HCT116 (cell line): ENCODE results near the gene IP6K3. TPM values are rescaled to one million over a fixed set of nuclear protein-coding genes. Genes with fewer than 3 reads are reported as not detected.

ENCODE experiments used
- ATAC-seq: fragments of 200-7000 bp; cut with Tn5 transposase; 2 replicates; pipeline ENCODE4 v1.9.1; 2020; ENCODE audit warnings: mild to moderate bottlenecking, moderate library complexity
- BruUV-seq: library from RNA; stranded (reverse); fragments of 400-500 nt; replicated peaks from 2 replicates; lab custom pipeline; 2021; lab: Mats Ljungman, UMichigan
- CTCF ChIA-PET: fragments of 300-600 bp; sonication (Branson Sonifier 250); formaldehyde crosslinking; loops from one replicate; lab custom pipeline; 2021; ENCODE audit warnings: antibody characterized with exemption; lab: Charles Lee
- POLR2A ChIA-PET: fragments of 300-600, 350-600 bp; sonication (Branson Sonifier 250); formaldehyde crosslinking; loops from one replicate; lab custom pipeline; 2021; ENCODE audit warnings: antibody characterized with exemption; lab: Charles Lee
- RAD21 ChIA-PET, 2 experiments: fragments of 300-600 bp; sonication (Branson Sonifier 250); formaldehyde crosslinking; loops; one replicate each; lab custom pipeline; 2023; ENCODE audit warnings: low total read pairs in 2 of 2; ENCODE audit not compliant: uncharacterized antibody in 2 of 2, unreplicated experiment in 2 of 2, low non-redundant PET in 1 of 2; lab: Charles Lee
- DNase-seq: peaks from one replicate; pipeline ENCODE4 v3.0.0-alpha.2; 2010; ENCODE audit warnings: low read depth, low spot score
- H2AFZ ChIP-seq: fragments of 200-600 bp; shearing (Covaris generic), sonication (generic); 2 replicates; pipeline ENCODE4 v1.6.1; 2017; ENCODE audit warnings: low read depth, mixed run types, mixed read lengths, antibody characterized with exemption, low read length; ENCODE audit not compliant: poor library complexity, severe bottlenecking
- H3K27ac ChIP-seq: 2 replicates; pipeline ENCODE4 v1.5.1; 2012; ENCODE audit warnings: low read depth, low read length
- H3K27me3 ChIP-seq: fragments of 200-600 bp; sonication (generic); 2 replicates; pipeline ENCODE4 v1.6.1; 2016; ENCODE audit warnings: mixed run types, low read length, mixed read lengths; ENCODE audit not compliant: insufficient read depth
- H3K36me3 ChIP-seq, 2 experiments: fragments of 200-500 bp in 1 of 2; fragments of 200-600 bp in 1 of 2; sonication (Bioruptor generic) in 1 of 2; sonication (generic) in 1 of 2; 2 replicates each; pipeline versions ENCODE4 v1.5.1 to v1.6.1; 2014 to 2016; ENCODE audit warnings: low read length in 2 of 2, inconsistent platforms in 1 of 2, mixed read lengths in 1 of 2, mixed run types in 1 of 2; ENCODE audit not compliant: insufficient read depth in 2 of 2, control insufficient read depth in 1 of 2
- H3K4me1 ChIP-seq, 2 experiments: fragments of 200-600 bp in 1 of 2; sonication (generic) in 1 of 2; 2 replicates each; pipeline versions ENCODE4 v1.5.1 to v1.6.1; 2012 to 2017; ENCODE audit warnings: low read length in 2 of 2, inconsistent platforms in 1 of 2, mild to moderate bottlenecking in 1 of 2, mixed read lengths in 1 of 2, mixed run types in 1 of 2, moderate library complexity in 1 of 2; ENCODE audit not compliant: insufficient read depth in 2 of 2, control insufficient read depth in 1 of 2
- H3K4me2 ChIP-seq: fragments of 200-600 bp; sonication (generic); 2 replicates; pipeline ENCODE4 v1.6.1; 2017; ENCODE audit warnings: mixed run types, low read length, mixed read lengths
- H3K4me3 ChIP-seq, 2 experiments: fragments of 200-600 bp in 1 of 2; sonication (generic) in 1 of 2; replicated peaks in 1 of 2; 2 replicates each; pipeline ENCODE4 v1.5.1; 2011 to 2016; ENCODE audit warnings: low read length in 2 of 2, control low read depth in 1 of 2, low read depth in 1 of 2, mild to moderate bottlenecking in 1 of 2, mixed read lengths in 1 of 2, mixed run types in 1 of 2
- H3K79me2 ChIP-seq: fragments of 200-600 bp; sonication (generic); 2 replicates; pipeline ENCODE4 v1.6.1; 2017; ENCODE audit warnings: mild to moderate bottlenecking, mixed run types, low read length, moderate library complexity, mixed read lengths; ENCODE audit not compliant: insufficient read depth
- H3K9ac ChIP-seq: fragments of 200-600 bp; sonication (generic); 2 replicates; pipeline ENCODE4 v1.6.1; 2016; ENCODE audit warnings: low read length, mixed read lengths
- H3K9me2 ChIP-seq: fragments of 200-600 bp; sonication (generic), shearing (Covaris generic); 2 replicates; pipeline ENCODE4 v1.6.1; 2017; ENCODE audit warnings: mixed run types, mild to moderate bottlenecking, moderate library complexity; ENCODE audit not compliant: insufficient read depth
- H3K9me3 ChIP-seq, 2 experiments: fragments of 200-500 bp in 1 of 2; fragments of 200-600 bp in 1 of 2; sonication (Bioruptor generic) in 1 of 2; sonication (generic) in 1 of 2; 2 replicates each; pipeline ENCODE4 v1.6.1; 2014 to 2017; ENCODE audit warnings: low read length in 2 of 2, mixed read lengths in 2 of 2, inconsistent platforms in 1 of 2, low read depth in 1 of 2, mild to moderate bottlenecking in 1 of 2, mixed run types in 1 of 2, moderate library complexity in 1 of 2; ENCODE audit not compliant: control insufficient read depth in 1 of 2, insufficient read depth in 1 of 2
- H4K20me1 ChIP-seq: fragments of 200-600 bp; sonication (generic), shearing (Covaris generic); 2 replicates; pipeline ENCODE4 v1.6.1; 2017; ENCODE audit warnings: mixed run types, mild to moderate bottlenecking, moderate library complexity; ENCODE audit not compliant: insufficient read depth
- CBX3 ChIP-seq: IDR thresholded peaks from 2 replicates; pipeline ENCODE4 v1.6.1; 2012; ENCODE audit warnings: low read depth
- EGR1 ChIP-seq: IDR thresholded peaks from 2 replicates; pipeline ENCODE4 v1.6.1; 2012; ENCODE audit warnings: low read depth
- ELF1 ChIP-seq: IDR thresholded peaks from 2 replicates; pipeline ENCODE4 v1.6.1; 2012; ENCODE audit warnings: low read depth, borderline replicate concordance
- EZH2 ChIP-seq: fragments of 200-600 bp; sonication (generic); IDR thresholded peaks from 2 replicates; pipeline ENCODE4 v1.6.1; 2017; ENCODE audit warnings: antibody characterized with exemption, mixed run types
- EZH2phosphoT487 ChIP-seq: fragments of 200-600 bp; IDR thresholded peaks from 2 replicates; pipeline ENCODE4 v1.6.1; 2018; ENCODE audit warnings: antibody characterized with exemption, borderline replicate concordance
- FOSL1 ChIP-seq: IDR thresholded peaks from 2 replicates; pipeline ENCODE4 v1.6.1; 2012; ENCODE audit warnings: low read depth
- JUND ChIP-seq: IDR thresholded peaks from 2 replicates; pipeline ENCODE4 v1.6.1; 2012
- POLR2AphosphoS5 ChIP-seq: IDR thresholded peaks from 2 replicates; pipeline ENCODE4 v1.6.1; 2011; ENCODE audit warnings: mild to moderate bottlenecking, low read depth, low read length, moderate library complexity
- RAD21 ChIP-seq: IDR thresholded peaks from 2 replicates; pipeline ENCODE4 v1.6.1; 2012; ENCODE audit warnings: low read depth, mild to moderate bottlenecking
- SIN3A ChIP-seq: IDR thresholded peaks from 2 replicates; pipeline ENCODE4 v1.6.1; 2012; ENCODE audit warnings: low read depth
- SP1 ChIP-seq: IDR thresholded peaks from 2 replicates; pipeline ENCODE4 v1.6.1; 2012; ENCODE audit warnings: low read depth
- SRF ChIP-seq: IDR thresholded peaks from 2 replicates; pipeline ENCODE4 v1.6.1; 2012; ENCODE audit warnings: low read depth
- YY1 ChIP-seq: IDR thresholded peaks from 2 replicates; pipeline ENCODE4 v1.6.1; 2011; ENCODE audit warnings: low read length, low read depth, moderate library complexity, mild to moderate bottlenecking; ENCODE audit not compliant: insufficient replicate concordance; ENCODE audit errors: extremely low read depth
- intact Hi-C: fragments of 100-400 bp; cut with micrococcal nuclease; formaldehyde crosslinking; loops from 2 replicates; pipeline ENCODE4 v1.10.0; 2022
- total RNA-seq: library from RNA; stranded (reverse); gene quantifications from one replicate; pipeline ENCODE4 v1.2.1, GENCODE V29; 2021; ENCODE audit not compliant: unreplicated experiment
- TF ChIP-seq, protein P1 (sequence below), 3 experiments: fragments of 200-600 bp in 1 of 3; sonication (generic) in 1 of 3; IDR thresholded peaks in 2 of 3; conservative IDR thresholded peaks in 1 of 3; 2 replicates each; pipeline ENCODE4 v1.5.1; 2012 to 2017; ENCODE audit warnings: low read depth in 2 of 3, low read length in 2 of 3, antibody characterized with exemption in 1 of 3, borderline replicate concordance in 1 of 3, control low read depth in 1 of 3, mild to moderate bottlenecking in 1 of 3, mixed read lengths in 1 of 3, mixed run types in 1 of 3, moderate library complexity in 1 of 3; ENCODE audit not compliant: insufficient read depth in 1 of 3
- TF ChIP-seq, protein P2 (sequence below): IDR thresholded peaks from 2 replicates; pipeline ENCODE4 v1.6.1; 2012; ENCODE audit warnings: low read depth

The IP6K3 gene
- total RNA-seq, 1 experiment from 2014 or later, result not detected

DNA sequence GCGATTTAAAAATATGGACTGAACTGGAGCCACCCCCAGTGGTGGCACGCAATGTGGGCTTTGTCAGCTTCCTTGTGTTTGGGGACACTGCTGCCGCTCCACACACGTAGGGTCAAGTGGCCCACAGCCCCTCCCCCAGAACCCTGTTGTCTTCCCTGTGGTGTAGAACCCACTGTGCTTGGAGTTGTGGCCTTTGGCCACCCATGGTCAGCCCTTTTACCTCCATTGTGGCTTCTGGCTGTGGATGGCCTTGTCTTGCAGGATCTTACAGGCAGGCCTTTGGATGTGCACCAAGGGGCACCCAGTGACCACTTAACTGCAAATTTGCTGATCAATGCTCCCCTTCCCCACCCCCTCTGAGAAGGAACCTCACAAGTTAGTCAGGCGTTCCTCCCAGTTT, 44.2 kb upstream of the IP6K3 start:
- Histone ChIP-seq H3K9me2 (peaks cover 5% of the 10 kb centered on the region; the same call in 1 of the 2 replicates), H3K27ac (no peak overlapping the region), H3K79me2 (peaks cover 23% of the 10 kb centered on the region), H3K4me2 (no peak overlapping the region), H3K27me3 (peaks cover 8% of the 10 kb centered on the region; the same call in 1 of the 2 replicates), H4K20me1 (no peaks in the 10 kb centered on the region), H3K9me3 (no peaks in the 10 kb centered on the region), H3K36me3 (no peaks in the 10 kb centered on the region), H2AFZ (no peak overlapping the region), H3K9ac (no peak overlapping the region), H3K4me3 (no peak overlapping the region), H3K4me1 (peaks cover 7 to 22% of the 10 kb centered on the region in 2 experiments; a peak in 3 of 4 replicates)
- BruUV-seq, result no TSS peak
- no peak for TF ChIP-seq RAD21
- no peak for TF ChIP-seq SIN3A
- TF ChIP-seq EGR1, result no peak
- ChIA-PET POLR2A (no interaction called here), CTCF (no interaction called here), RAD21 (no interaction called here)
- intact Hi-C loops, result no loop called here
- DNase-seq (no peak), ATAC-seq (no peak)

DNA sequence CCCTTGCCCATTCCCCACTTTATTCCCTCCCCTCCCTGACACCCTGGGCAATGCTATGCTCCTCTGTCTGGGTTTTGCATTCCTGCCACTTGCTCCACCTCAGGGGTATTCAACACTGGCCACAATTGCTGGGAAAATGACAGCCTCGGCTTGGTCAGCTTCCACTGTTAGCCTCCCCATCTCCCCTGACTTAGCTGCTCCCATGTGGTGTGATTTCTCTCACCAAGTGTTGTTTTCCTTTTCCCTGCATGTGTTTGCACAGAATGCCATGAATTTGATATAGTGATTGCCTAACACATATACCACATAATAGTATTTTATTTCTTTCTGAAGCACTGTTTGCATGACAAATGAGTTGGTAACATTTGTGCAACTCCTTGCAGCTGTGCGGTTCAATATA, 43.7 kb upstream of the IP6K3 start:
- Histone ChIP-seq H3K4me3 (no peak overlapping the region), H2AFZ (no peak overlapping the region), H3K9me3 (no peaks in the 10 kb centered on the region), H3K36me3 (no peaks in the 10 kb centered on the region), H3K4me1 (peaks cover 7 to 22% of the 10 kb centered on the region in 2 experiments; a peak in 3 of 4 replicates), H3K79me2 (peaks cover 27% of the 10 kb centered on the region), H3K9me2 (peaks cover 5% of the 10 kb centered on the region; the same call in 1 of the 2 replicates), H3K9ac (no peak overlapping the region), H3K27me3 (peaks cover 8% of the 10 kb centered on the region; the same call in 1 of the 2 replicates), H3K27ac (no peak overlapping the region), H4K20me1 (no peaks in the 10 kb centered on the region), H3K4me2 (no peak overlapping the region)
- POLR2A ChIA-PET, result no interaction called here
- RAD21 ChIA-PET, result no interaction called here
- no peak for DNase-seq
- BruUV-seq, result no TSS peak
- intact Hi-C loops, result no loop called here
- TF ChIP-seq EZH2 (no peak), EZH2phosphoT487 (no peak), YY1 (no peak), POLR2AphosphoS5 (no peak), JUND (no peak), ELF1 (no peak), CBX3 (no peak), SP1 (no peak), FOSL1 (no peak), SRF (no peak)
- TF ChIP-seq, protein P1, sequence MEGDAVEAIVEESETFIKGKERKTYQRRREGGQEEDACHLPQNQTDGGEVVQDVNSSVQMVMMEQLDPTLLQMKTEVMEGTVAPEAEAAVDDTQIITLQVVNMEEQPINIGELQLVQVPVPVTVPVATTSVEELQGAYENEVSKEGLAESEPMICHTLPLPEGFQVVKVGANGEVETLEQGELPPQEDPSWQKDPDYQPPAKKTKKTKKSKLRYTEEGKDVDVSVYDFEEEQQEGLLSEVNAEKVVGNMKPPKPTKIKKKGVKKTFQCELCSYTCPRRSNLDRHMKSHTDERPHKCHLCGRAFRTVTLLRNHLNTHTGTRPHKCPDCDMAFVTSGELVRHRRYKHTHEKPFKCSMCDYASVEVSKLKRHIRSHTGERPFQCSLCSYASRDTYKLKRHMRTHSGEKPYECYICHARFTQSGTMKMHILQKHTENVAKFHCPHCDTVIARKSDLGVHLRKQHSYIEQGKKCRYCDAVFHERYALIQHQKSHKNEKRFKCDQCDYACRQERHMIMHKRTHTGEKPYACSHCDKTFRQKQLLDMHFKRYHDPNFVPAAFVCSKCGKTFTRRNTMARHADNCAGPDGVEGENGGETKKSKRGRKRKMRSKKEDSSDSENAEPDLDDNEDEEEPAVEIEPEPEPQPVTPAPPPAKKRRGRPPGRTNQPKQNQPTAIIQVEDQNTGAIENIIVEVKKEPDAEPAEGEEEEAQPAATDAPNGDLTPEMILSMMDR (IDR thresholded peaks at IDR 0.05 in 2 of 3, conservative IDR thresholded peaks at IDR 0.05 in 1 of 3; ENCODE audit: borderline replicate concordance in 1 of 3, insufficient read depth in 1 of 3, low read depth in 2 of 3, low read length in 2 of 3), result no peak
- TF ChIP-seq, protein P2, sequence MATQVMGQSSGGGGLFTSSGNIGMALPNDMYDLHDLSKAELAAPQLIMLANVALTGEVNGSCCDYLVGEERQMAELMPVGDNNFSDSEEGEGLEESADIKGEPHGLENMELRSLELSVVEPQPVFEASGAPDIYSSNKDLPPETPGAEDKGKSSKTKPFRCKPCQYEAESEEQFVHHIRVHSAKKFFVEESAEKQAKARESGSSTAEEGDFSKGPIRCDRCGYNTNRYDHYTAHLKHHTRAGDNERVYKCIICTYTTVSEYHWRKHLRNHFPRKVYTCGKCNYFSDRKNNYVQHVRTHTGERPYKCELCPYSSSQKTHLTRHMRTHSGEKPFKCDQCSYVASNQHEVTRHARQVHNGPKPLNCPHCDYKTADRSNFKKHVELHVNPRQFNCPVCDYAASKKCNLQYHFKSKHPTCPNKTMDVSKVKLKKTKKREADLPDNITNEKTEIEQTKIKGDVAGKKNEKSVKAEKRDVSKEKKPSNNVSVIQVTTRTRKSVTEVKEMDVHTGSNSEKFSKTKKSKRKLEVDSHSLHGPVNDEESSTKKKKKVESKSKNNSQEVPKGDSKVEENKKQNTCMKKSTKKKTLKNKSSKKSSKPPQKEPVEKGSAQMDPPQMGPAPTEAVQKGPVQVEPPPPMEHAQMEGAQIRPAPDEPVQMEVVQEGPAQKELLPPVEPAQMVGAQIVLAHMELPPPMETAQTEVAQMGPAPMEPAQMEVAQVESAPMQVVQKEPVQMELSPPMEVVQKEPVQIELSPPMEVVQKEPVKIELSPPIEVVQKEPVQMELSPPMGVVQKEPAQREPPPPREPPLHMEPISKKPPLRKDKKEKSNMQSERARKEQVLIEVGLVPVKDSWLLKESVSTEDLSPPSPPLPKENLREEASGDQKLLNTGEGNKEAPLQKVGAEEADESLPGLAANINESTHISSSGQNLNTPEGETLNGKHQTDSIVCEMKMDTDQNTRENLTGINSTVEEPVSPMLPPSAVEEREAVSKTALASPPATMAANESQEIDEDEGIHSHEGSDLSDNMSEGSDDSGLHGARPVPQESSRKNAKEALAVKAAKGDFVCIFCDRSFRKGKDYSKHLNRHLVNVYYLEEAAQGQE, result no peak
- CTCF ChIA-PET, result no interaction called here
- no peak for ATAC-seq
